WTC11 (cell line): ENCODE measurements around the gene FAM193B. TPM values are rescaled to one million over a fixed set of nuclear protein-coding genes. Genes with fewer than 3 reads are reported as not detected.

ENCODE experiments used
- ATAC-seq: fragments of 200-7000 bp; cut with Tn5 transposase; 2 replicates; pipeline ENCODE4 v1.10.0; 2021; ENCODE audit warnings: mild to moderate bottlenecking, moderate library complexity
- CTCF ChIA-PET: fragments of 300-600 bp; sonication (Branson Sonifier 250); formaldehyde crosslinking; loops from one replicate; lab custom pipeline; 2021; ENCODE audit warnings: antibody characterized with exemption; lab: Charles Lee
- POLR2A ChIA-PET: fragments of 350-600 bp; sonication (Branson Sonifier 250); formaldehyde crosslinking; loops from one replicate; lab custom pipeline; 2021; ENCODE audit warnings: antibody characterized with exemption; lab: Charles Lee
- DNase-seq: peaks from one replicate; pipeline ENCODE4 v3.0.0; 2021; ENCODE audit warnings: low spot score
- H3K27ac Mint-ChIP-seq: 2 replicates; pipeline ENCODE4 v1.8.0; 2021; ENCODE audit warnings: mixed read lengths
- H3K27me3 Mint-ChIP-seq: 2 replicates; pipeline ENCODE4 v1.8.0; 2021; ENCODE audit warnings: low read depth, mild to moderate bottlenecking, moderate library complexity, mixed read lengths
- H3K36me3 Mint-ChIP-seq: 2 replicates; pipeline ENCODE4 v1.8.0; 2021; ENCODE audit warnings: mixed read lengths
- H3K4me1 Mint-ChIP-seq: 2 replicates; pipeline ENCODE4 v1.8.0; 2022; ENCODE audit warnings: mixed read lengths
- H3K4me3 Mint-ChIP-seq: 2 replicates; pipeline ENCODE4 v1.8.0; 2021; ENCODE audit warnings: mild to moderate bottlenecking, moderate library complexity, mixed read lengths
- H3K9me3 Mint-ChIP-seq: 2 replicates; pipeline ENCODE4 v1.8.0; 2021; ENCODE audit warnings: mixed read lengths
- ATF1 ChIP-seq: sonication (generic); formaldehyde crosslinking; IDR thresholded peaks from 2 replicates; pipeline ENCODE4 v1.8.1; 2023; ENCODE audit warnings: mild to moderate bottlenecking, moderate library complexity, missing genetic modification reagents
- CREB1 ChIP-seq: sonication (generic); formaldehyde crosslinking; IDR thresholded peaks from 2 replicates; pipeline ENCODE4 v1.8.0; 2023; ENCODE audit warnings: mild to moderate bottlenecking, missing genetic modification reagents
- CREM ChIP-seq: sonication (generic); formaldehyde crosslinking; IDR thresholded peaks from 2 replicates; pipeline ENCODE4 v1.8.1; 2022; ENCODE audit warnings: mild to moderate bottlenecking, missing genetic modification reagents, moderate library complexity
- EMX1 ChIP-seq: fragments of 250-450 bp; sonication (Bioruptor Pico); IDR thresholded peaks from 2 replicates; pipeline ENCODE4 v1.8.0; 2021; ENCODE audit warnings: mild to moderate bottlenecking
- GRHL2 ChIP-seq: fragments of 250-450 bp; sonication (Bioruptor Pico); IDR thresholded peaks from 2 replicates; pipeline ENCODE4 v1.8.0; 2022; ENCODE audit warnings: mild to moderate bottlenecking, moderate library complexity; ENCODE audit not compliant: insufficient replicate concordance, severe bottlenecking
- HMGA2 ChIP-seq: fragments of 250-450 bp; sonication (Bioruptor Pico); IDR thresholded peaks from 2 replicates; pipeline ENCODE4 v1.4.0; 2021; ENCODE audit warnings: mild to moderate bottlenecking, moderate library complexity
- IRF2 ChIP-seq: sonication (generic); formaldehyde crosslinking; IDR thresholded peaks from 2 replicates; pipeline ENCODE4 v1.8.0; 2022; ENCODE audit warnings: low read depth, missing genetic modification reagents, borderline replicate concordance
- NR2C2 ChIP-seq: sonication (generic); formaldehyde crosslinking; IDR thresholded peaks from 2 replicates; pipeline ENCODE4 v1.8.0; 2022; ENCODE audit warnings: mild to moderate bottlenecking, missing genetic modification reagents
- RORB ChIP-seq: fragments of 250-450 bp; sonication (Bioruptor Pico); IDR thresholded peaks from 2 replicates; pipeline ENCODE4 v1.9.0; 2021; ENCODE audit warnings: mild to moderate bottlenecking
- TCF7 ChIP-seq: sonication (generic); formaldehyde crosslinking; IDR thresholded peaks from 2 replicates; pipeline ENCODE4 v1.8.0; 2022; ENCODE audit warnings: mild to moderate bottlenecking, low read depth, missing genetic modification reagents, moderate library complexity
- ZBTB21 ChIP-seq: sonication (generic); formaldehyde crosslinking; IDR thresholded peaks from 2 replicates; pipeline ENCODE4 v1.8.1; 2023; ENCODE audit warnings: mild to moderate bottlenecking, missing genetic modification reagents, borderline replicate concordance
- total RNA-seq: library from RNA; stranded (reverse); gene quantifications from 3 replicates; pipeline ENCODE4 v1.2.3, GENCODE V29; 2021
- TF ChIP-seq, protein P1 (sequence below): fragments of 200-600 bp; IDR thresholded peaks from 2 replicates; pipeline ENCODE4 v1.8.0; 2022; ENCODE audit warnings: antibody characterized with exemption
- TF ChIP-seq, protein P2 (sequence below): sonication (generic); formaldehyde crosslinking; IDR thresholded peaks from 2 replicates; pipeline ENCODE4 v1.8.0; 2023; ENCODE audit warnings: missing genetic modification reagents, mild to moderate bottlenecking, borderline replicate concordance
- TF ChIP-seq, protein P3 (sequence below): sonication (generic); formaldehyde crosslinking; IDR thresholded peaks from 2 replicates; pipeline ENCODE4 v1.8.1; 2022; ENCODE audit warnings: low read depth, missing genetic modification reagents, borderline replicate concordance
- TF ChIP-seq, protein P4 (sequence below): fragments of 250-450 bp; sonication (Bioruptor Pico); IDR thresholded peaks from 2 replicates; pipeline ENCODE4 v1.9.0; 2021; ENCODE audit warnings: mild to moderate bottlenecking, borderline replicate concordance
- TF ChIP-seq, protein P5 (sequence below): sonication (generic); formaldehyde crosslinking; IDR thresholded peaks from 2 replicates; pipeline ENCODE4 v1.8.1; 2023; ENCODE audit warnings: mild to moderate bottlenecking, missing genetic modification reagents, moderate library complexity
- TF ChIP-seq, protein P6 (sequence below): fragments of 250-450 bp; sonication (Bioruptor Pico); IDR thresholded peaks from 2 replicates; pipeline ENCODE4 v1.9.0; 2021; ENCODE audit warnings: moderate library complexity, mild to moderate bottlenecking, inconsistent platforms, borderline replicate concordance
- TF ChIP-seq, protein P7 (sequence below): sonication (generic); formaldehyde crosslinking; IDR thresholded peaks from 2 replicates; pipeline ENCODE4 v1.8.0; 2022; ENCODE audit warnings: mild to moderate bottlenecking, missing genetic modification reagents

The FAM193B gene
- total RNA-seq, 1 experiment from 2014 or later: 101 TPM

DNA sequence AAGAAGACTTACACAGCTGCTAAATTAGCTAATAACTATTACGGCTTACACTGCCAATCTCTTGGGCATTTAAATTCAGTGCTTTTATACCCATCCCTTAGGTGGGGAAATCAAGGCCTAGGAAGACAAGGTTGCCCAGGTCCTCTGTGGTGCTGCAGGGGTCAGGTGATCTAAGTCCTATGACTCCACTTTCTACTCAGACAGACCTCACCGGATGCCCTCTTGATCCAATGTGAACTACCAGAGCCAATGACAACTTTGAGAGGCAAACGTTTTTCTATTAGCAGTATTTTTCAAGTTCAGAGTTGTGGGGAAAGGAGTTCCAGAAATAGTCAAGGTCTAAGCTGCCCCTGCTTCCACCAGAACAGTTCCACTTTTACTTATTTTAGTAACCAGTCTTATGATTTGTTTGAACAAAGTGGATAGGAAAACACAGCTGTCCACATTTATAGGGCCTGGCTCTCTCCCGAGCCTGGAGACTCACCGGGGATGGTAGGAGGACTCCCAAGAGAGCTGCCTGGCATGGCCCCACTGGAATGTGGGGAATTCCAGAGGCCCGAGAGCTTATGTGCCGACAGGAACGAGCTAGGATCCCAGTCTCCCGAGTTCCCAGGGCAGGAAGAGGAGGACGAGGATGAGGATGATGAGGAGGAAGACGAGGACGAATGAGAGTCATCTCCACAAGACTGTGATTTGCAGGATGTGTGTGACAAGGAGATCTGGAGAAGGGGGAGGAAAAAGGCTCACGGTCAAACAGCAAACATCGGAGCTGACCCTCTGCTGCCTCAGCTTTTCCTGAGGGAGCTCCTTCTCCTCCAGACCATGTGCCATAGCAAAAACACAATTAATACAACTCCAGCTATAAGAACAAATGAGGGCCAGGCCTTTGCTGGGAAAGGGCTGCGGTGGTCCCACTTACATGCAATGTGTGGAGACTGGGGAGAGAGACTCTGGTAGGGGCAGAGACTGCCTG lies 16.7 kb downstream of the FAM193B start:
- DNase-seq (no peak), ATAC-seq (peak; percentile 32; the same call in 1 of the 2 replicates)
- no peaks in the 10 kb centered on the region for H3K27me3 Mint-ChIP-seq
- no peaks in the 10 kb centered on the region for H3K9me3 Mint-ChIP-seq
- no peak overlapping the region for H3K4me3 Mint-ChIP-seq
- POLR2A ChIA-PET: interaction anchor here (1.0 kb wide), 1 partner anchor 167 kb away, joined by 3 read pairs; no protein-coding TSS in a partner anchor
- no peaks in the 10 kb centered on the region for H3K4me1 Mint-ChIP-seq
- peak overlapping the region; percentile 12; the same call in 1 of the 2 replicates for H3K27ac Mint-ChIP-seq
- H3K36me3 Mint-ChIP-seq: peaks cover 41% of the 10 kb centered on the region
- CTCF ChIA-PET: interaction anchor here (0.6 to 1.3 kb wide), 5 partner anchors 9 to 147 kb away, joined by 3 to 4 read pairs (median 3); no protein-coding TSS in a partner anchor
- TF ChIP-seq, protein P1, sequence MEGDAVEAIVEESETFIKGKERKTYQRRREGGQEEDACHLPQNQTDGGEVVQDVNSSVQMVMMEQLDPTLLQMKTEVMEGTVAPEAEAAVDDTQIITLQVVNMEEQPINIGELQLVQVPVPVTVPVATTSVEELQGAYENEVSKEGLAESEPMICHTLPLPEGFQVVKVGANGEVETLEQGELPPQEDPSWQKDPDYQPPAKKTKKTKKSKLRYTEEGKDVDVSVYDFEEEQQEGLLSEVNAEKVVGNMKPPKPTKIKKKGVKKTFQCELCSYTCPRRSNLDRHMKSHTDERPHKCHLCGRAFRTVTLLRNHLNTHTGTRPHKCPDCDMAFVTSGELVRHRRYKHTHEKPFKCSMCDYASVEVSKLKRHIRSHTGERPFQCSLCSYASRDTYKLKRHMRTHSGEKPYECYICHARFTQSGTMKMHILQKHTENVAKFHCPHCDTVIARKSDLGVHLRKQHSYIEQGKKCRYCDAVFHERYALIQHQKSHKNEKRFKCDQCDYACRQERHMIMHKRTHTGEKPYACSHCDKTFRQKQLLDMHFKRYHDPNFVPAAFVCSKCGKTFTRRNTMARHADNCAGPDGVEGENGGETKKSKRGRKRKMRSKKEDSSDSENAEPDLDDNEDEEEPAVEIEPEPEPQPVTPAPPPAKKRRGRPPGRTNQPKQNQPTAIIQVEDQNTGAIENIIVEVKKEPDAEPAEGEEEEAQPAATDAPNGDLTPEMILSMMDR: no peak
- no peak for TF ChIP-seq GRHL2
- no peak for TF ChIP-seq TCF7 (CRISPR knock-in tag)
- TF ChIP-seq, protein P2, sequence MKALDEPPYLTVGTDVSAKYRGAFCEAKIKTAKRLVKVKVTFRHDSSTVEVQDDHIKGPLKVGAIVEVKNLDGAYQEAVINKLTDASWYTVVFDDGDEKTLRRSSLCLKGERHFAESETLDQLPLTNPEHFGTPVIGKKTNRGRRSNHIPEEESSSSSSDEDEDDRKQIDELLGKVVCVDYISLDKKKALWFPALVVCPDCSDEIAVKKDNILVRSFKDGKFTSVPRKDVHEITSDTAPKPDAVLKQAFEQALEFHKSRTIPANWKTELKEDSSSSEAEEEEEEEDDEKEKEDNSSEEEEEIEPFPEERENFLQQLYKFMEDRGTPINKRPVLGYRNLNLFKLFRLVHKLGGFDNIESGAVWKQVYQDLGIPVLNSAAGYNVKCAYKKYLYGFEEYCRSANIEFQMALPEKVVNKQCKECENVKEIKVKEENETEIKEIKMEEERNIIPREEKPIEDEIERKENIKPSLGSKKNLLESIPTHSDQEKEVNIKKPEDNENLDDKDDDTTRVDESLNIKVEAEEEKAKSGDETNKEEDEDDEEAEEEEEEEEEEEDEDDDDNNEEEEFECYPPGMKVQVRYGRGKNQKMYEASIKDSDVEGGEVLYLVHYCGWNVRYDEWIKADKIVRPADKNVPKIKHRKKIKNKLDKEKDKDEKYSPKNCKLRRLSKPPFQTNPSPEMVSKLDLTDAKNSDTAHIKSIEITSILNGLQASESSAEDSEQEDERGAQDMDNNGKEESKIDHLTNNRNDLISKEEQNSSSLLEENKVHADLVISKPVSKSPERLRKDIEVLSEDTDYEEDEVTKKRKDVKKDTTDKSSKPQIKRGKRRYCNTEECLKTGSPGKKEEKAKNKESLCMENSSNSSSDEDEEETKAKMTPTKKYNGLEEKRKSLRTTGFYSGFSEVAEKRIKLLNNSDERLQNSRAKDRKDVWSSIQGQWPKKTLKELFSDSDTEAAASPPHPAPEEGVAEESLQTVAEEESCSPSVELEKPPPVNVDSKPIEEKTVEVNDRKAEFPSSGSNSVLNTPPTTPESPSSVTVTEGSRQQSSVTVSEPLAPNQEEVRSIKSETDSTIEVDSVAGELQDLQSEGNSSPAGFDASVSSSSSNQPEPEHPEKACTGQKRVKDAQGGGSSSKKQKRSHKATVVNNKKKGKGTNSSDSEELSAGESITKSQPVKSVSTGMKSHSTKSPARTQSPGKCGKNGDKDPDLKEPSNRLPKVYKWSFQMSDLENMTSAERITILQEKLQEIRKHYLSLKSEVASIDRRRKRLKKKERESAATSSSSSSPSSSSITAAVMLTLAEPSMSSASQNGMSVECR (CRISPR knock-in tag): no peak
- TF ChIP-seq, protein P3, sequence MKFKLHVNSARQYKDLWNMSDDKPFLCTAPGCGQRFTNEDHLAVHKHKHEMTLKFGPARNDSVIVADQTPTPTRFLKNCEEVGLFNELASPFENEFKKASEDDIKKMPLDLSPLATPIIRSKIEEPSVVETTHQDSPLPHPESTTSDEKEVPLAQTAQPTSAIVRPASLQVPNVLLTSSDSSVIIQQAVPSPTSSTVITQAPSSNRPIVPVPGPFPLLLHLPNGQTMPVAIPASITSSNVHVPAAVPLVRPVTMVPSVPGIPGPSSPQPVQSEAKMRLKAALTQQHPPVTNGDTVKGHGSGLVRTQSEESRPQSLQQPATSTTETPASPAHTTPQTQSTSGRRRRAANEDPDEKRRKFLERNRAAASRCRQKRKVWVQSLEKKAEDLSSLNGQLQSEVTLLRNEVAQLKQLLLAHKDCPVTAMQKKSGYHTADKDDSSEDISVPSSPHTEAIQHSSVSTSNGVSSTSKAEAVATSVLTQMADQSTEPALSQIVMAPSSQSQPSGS (CRISPR knock-in tag): no peak
- no peak for TF ChIP-seq ZBTB21
- no peak for TF ChIP-seq RORB (CRISPR knock-in tag)
- TF ChIP-seq, protein P4, sequence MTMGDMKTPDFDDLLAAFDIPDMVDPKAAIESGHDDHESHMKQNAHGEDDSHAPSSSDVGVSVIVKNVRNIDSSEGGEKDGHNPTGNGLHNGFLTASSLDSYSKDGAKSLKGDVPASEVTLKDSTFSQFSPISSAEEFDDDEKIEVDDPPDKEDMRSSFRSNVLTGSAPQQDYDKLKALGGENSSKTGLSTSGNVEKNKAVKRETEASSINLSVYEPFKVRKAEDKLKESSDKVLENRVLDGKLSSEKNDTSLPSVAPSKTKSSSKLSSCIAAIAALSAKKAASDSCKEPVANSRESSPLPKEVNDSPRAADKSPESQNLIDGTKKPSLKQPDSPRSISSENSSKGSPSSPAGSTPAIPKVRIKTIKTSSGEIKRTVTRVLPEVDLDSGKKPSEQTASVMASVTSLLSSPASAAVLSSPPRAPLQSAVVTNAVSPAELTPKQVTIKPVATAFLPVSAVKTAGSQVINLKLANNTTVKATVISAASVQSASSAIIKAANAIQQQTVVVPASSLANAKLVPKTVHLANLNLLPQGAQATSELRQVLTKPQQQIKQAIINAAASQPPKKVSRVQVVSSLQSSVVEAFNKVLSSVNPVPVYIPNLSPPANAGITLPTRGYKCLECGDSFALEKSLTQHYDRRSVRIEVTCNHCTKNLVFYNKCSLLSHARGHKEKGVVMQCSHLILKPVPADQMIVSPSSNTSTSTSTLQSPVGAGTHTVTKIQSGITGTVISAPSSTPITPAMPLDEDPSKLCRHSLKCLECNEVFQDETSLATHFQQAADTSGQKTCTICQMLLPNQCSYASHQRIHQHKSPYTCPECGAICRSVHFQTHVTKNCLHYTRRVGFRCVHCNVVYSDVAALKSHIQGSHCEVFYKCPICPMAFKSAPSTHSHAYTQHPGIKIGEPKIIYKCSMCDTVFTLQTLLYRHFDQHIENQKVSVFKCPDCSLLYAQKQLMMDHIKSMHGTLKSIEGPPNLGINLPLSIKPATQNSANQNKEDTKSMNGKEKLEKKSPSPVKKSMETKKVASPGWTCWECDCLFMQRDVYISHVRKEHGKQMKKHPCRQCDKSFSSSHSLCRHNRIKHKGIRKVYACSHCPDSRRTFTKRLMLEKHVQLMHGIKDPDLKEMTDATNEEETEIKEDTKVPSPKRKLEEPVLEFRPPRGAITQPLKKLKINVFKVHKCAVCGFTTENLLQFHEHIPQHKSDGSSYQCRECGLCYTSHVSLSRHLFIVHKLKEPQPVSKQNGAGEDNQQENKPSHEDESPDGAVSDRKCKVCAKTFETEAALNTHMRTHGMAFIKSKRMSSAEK: no peak
- TF ChIP-seq ATF1 (CRISPR knock-in tag): no peak
- TF ChIP-seq CREM: no peak
- TF ChIP-seq NR2C2 (CRISPR knock-in tag): no peak
- TF ChIP-seq CREB1 (CRISPR knock-in tag): no peak
- no peak for TF ChIP-seq IRF2 (CRISPR knock-in tag)
- TF ChIP-seq, protein P5, sequence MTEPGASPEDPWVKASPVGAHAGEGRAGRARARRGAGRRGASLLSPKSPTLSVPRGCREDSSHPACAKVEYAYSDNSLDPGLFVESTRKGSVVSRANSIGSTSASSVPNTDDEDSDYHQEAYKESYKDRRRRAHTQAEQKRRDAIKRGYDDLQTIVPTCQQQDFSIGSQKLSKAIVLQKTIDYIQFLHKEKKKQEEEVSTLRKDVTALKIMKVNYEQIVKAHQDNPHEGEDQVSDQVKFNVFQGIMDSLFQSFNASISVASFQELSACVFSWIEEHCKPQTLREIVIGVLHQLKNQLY: no peak
- TF ChIP-seq, protein P6, sequence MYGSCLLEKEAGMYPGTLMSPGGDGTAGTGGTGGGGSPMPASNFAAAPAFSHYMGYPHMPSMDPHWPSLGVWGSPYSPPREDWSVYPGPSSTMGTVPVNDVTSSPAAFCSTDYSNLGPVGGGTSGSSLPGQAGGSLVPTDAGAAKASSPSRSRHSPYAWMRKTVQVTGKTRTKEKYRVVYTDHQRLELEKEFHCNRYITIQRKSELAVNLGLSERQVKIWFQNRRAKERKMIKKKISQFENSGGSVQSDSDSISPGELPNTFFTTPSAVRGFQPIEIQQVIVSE (CRISPR knock-in tag): no peak
- TF ChIP-seq, protein P7, sequence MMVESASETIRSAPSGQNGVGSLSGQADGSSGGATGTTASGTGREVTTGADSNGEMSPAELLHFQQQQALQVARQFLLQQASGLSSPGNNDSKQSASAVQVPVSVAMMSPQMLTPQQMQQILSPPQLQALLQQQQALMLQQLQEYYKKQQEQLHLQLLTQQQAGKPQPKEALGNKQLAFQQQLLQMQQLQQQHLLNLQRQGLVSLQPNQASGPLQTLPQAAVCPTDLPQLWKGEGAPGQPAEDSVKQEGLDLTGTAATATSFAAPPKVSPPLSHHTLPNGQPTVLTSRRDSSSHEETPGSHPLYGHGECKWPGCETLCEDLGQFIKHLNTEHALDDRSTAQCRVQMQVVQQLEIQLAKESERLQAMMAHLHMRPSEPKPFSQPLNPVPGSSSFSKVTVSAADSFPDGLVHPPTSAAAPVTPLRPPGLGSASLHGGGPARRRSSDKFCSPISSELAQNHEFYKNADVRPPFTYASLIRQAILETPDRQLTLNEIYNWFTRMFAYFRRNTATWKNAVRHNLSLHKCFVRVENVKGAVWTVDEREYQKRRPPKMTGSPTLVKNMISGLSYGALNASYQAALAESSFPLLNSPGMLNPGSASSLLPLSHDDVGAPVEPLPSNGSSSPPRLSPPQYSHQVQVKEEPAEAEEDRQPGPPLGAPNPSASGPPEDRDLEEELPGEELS (CRISPR knock-in tag): no peak
- no peak for TF ChIP-seq HMGA2 (CRISPR knock-in tag)
- TF ChIP-seq EMX1 (CRISPR knock-in tag): no peak
